HG02798 (cell line): ENCODE measurements around the gene SPSB2.
"Not testable (repeated sequence)": the region's sequence is repeated elsewhere in the genome, so short reads cannot be mapped to it uniquely, and the experiment has no call there.

Source experiments
- ATAC-seq: cut with Tn5 transposase; IDR thresholded peaks from one replicate; pipeline ENCODE4 v1.9.1; 2021; ENCODE audit warnings: mild to moderate bottlenecking; ENCODE audit not compliant: unreplicated experiment, poor library complexity

SPSB2 gene

DNA sequence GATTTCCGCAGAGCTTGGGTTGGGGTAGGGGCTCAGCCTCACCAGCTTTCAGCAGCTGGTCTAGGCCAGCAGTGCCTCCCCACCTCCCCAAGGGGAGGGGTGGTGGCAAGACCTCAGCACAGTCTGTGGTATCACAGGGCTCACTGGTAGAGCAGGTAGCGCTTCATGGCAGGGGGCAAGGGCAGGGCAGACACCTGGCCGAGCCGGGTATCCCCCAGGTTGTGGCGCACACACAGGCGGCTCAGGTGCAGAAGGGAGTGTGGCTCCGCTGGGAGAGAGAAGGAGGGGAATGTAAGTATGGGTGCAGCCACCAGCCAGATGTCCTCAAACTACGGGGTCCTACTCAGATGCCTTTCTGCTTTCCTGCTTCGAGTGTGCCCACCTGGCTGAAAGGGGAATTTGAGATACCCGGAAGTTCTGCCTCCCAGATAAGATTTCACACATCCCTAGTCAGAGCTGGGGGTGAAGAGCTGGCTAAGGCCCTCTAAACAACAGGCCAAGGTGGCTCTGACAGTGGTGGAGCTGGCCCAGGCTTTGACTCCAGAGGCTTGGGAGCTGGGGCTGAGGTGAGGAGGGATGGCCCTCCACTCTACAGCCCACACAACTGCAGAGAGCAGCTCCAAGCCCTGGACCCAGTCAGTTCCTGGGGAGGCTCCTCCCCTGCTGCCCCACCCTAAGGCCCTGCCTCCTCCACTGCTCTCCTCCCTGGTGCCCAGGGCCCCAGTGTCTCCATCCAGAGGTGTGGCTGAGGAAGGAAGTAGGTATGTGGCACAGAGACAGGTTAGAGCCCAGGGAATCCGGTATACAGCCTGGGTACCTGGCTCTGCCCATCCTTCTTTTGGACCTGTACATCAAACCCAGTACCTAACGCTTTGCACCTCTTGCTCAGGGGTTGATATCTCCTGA, 1.8 kb downstream of the SPSB2 start:
- ATAC-seq = no peak

- ATAC-seq = not testable (repeated sequence)
Measured at GRCh38 chr12:6870304-6870703, 2.8 kb downstream of the SPSB2 start.

- ATAC-seq = no peak
Measured at GRCh38 chr12:6869049-6870021, 3.8 kb downstream of the SPSB2 start.

DNA sequence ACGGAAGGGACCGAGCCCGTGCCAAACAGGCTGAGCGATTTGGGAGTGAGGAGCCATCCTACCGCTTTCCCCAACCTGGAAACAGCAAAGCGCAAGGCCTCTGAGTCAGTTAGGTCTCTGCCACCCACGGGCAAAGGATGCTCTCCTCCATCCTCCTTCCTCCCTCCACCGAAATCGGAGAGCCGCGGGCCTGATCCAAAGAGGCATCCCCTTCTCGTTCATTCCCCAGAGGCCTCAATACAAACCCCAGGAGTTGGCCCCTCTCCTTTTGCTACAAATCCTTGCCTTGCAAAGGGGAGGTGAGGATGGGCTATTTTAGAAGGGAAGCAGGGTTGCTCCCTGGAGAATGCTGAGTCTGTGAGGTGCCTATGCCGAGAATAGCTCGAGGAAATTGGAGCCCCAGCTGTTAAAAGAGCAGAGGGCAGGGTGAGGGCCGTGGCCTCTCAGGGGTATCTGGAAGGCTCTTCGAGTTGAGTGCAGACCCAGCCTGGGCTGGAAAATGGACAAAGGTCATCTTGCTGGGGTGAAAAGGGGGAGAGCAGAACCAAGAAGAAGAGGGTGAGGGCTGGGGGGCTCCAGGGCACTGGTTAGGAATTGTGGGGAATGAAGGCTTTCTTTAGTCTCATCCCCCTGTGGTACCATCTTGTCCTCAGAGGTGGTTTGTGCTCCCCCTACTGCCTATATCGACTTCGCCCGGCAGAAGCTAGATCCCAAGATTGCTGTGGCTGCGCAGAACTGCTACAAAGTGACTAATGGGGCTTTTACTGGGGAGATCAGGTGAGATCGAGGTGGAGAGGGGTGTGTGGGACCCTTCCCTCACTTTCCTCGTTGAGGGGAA, 4.7 kb downstream of the SPSB2 start:
- ATAC-seq = no peak

DNA sequence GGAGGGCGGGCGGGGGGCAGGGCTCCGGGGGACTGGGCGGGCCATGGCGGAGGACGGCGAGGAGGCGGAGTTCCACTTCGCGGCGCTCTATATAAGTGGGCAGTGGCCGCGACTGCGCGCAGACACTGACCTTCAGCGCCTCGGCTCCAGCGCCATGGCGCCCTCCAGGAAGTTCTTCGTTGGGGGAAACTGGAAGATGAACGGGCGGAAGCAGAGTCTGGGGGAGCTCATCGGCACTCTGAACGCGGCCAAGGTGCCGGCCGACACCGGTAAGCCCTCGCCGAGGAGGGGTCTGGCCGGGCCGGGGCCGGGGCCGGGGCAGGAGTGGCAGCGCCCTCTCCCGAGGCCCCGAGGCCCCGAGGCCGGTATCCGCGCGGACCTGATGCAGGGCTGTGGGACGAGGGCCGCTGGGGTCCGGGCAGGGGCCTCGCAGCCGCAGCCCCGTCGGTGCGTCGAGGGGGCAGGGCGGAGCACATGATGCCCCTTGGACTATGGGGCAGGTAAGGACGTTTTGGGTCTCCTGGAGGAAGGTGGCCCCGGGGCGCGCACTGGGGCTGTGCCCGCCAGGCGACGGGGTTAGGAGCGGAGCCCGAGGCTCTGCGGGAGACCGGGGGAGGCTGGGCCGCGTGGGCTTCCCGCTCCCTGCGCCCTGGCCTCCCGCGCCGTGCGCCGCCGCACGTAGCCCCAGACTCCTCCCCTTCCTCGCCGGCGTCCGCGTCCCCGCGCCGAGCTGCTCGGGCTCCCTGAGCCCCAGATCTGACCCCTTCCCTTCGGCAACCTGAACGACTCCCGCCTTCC, 5.5 kb downstream of the SPSB2 start, which contains the start of gene TPI1:
TPI1 (plus strand) TSS at position 119 of the 798 bp plus-strand sequence; CDS start at position 155, 36 bp downstream.
- ATAC-seq = peak; percentile 60

GRCh38 chr12:6866920-6867412, 6.1 kb downstream of the SPSB2 start:
- ATAC-seq = peak; percentile 1

- ATAC-seq = no peak
Measured at GRCh38 chr12:6866163-6866919, 6.8 kb downstream of the SPSB2 start.

- not testable (repeated sequence) for ATAC-seq
Measured at GRCh38 chr12:6865307-6865706, 7.8 kb downstream of the SPSB2 start.

DNA sequence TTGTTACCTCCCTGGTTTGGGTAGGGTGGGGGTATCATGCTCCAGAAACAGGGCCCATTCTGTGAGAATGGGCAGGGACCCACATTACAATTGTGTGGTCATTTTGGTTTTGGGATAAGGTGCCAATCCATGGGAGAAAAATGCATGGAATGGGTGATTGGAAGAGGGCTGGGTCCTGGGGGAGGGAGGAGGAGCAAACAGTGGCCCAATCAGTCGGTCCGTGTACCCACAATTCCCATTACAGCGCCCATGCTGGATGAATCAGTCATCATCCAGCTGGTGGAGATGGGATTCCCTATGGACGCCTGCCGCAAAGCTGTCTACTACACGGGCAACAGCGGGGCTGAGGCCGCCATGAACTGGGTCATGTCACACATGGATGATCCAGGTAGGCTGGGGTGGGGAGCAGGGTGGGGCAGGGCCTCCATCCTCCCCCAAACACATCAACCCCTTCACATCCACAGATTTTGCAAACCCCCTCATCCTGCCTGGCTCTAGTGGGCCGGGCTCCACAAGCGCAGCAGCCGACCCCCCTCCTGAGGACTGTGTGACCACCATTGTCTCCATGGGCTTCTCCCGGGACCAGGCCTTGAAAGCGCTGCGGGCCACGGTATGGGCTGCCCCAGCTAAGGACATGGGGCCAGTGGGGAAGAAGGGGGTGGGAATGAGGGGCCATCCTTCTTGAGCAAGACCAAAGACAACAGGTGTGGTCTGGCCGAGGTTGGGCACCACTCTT, 9.3 kb downstream of the SPSB2 start:
- ATAC-seq = no peak

DNA sequence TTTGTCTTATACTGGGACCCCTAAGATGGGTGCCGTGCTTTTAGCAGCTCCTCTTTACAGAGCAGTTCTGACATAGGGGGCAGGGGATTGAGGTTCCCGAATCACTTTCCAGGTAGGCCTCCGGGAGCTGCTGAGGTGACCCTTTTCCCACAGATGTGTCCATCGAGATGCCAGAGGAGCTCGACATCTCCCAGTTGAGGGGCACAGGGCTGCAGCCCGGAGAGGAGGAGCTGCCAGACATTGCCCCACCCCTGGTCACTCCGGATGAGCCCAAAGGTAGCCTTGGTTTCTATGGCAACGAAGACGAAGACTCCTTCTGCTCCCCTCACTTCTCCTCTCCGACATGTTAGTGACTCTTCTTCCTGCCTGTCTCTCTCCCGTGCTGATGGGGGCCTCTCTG, 10.1 kb downstream of the SPSB2 start:
- no peak for ATAC-seq

- no peak for ATAC-seq
Measured at GRCh38 chr12:6861391-6861790, 11.7 kb downstream of the SPSB2 start.

DNA sequence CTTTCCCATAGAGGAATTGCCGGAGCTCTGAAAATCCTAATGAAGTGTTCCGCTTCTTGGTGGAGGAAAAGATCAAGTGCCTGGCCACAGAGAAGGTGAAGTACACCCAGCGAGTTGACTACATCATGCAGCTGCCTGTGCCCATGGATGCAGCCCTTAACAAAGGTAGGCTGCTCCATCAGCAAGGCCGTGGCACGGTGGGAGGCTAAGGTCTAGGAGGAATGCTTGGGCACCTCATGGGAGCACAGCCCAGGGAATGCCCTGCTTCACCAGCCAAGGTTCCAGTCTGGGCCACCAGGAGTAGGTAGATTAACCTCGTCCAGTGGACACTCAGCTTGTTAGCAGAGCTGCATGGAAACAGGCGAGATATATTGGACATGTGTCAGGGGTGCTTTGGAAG, 12.2 kb downstream of the SPSB2 start:
- ATAC-seq = no peak

- ATAC-seq = no peak
Measured at GRCh38 chr12:6860116-6860515, 13.0 kb downstream of the SPSB2 start.

DNA sequence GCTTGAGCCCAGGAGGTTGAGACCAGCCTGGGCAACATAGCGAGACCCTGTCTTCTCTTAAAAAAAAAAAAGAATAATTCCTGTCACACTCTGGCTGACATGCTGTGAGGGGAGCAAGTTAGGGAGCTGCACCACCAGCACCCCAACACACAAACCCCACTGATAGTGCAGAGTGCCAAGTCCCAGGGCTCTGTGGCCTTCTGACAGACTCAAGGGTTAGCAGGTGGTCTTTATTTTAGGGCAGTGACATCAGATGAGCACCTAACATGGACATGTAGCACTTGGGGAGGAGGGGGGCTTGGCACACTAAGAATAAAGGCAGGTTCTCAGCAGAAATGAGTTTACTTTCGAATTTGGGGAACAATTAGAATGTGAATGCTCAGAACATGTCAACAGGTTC, 14.3 kb downstream of the SPSB2 start:
- no peak for ATAC-seq

DNA sequence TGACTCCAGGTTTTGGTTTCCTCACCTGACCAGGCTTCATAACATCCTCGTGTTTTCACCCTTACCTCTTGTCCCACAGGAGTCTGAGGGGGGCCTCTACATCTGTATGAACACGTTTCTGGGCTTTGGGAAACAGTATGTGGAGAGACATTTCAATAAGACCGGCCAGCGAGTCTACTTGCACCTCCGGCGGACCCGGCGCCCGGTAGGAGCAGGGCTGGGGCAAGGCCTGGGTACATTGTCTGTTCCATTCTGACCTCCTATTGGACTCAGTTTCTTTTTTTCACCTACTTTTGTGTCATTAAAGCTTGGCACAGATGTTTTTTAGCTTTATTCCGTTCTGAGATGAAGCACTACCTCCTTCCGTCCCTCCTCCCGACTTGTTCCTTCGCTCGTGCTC, 17.8 kb downstream of the SPSB2 start:
- no peak for ATAC-seq

- ATAC-seq = no peak
Measured at GRCh38 chr12:6854036-6854435, 19.1 kb downstream of the SPSB2 start.

- ATAC-seq = no peak
Measured at GRCh38 chr12:6853626-6854025, 19.5 kb downstream of the SPSB2 start.
